HEK293 (cell line): Measurements from ENCODE around the gene CBR1.

Experiments
- BCL11A ChIP-seq: fragments of 450-650 bp; formaldehyde crosslinking; IDR thresholded peaks from 2 replicates; pipeline ENCODE4 v1.5.1; 2016; ENCODE audit warnings: low read depth, missing biosample characterization, missing genetic modification characterization
- CTCF ChIP-seq: fragments of 450-650 bp; formaldehyde crosslinking; IDR thresholded peaks from 2 replicates; pipeline ENCODE4 v1.5.1; 2016; ENCODE audit warnings: missing biosample characterization, missing genetic modification characterization
- YY1 ChIP-seq: fragments of 450-650 bp; formaldehyde crosslinking; IDR thresholded peaks from 2 replicates; pipeline ENCODE4 v1.5.1; 2018; ENCODE audit warnings: missing biosample characterization, missing genetic modification characterization
- ZBTB10 ChIP-seq: fragments of 450-650 bp; formaldehyde crosslinking; IDR thresholded peaks from 2 replicates; pipeline ENCODE4 v1.5.1; 2016; ENCODE audit warnings: missing biosample characterization, missing genetic modification characterization
- ZNF184 ChIP-seq: fragments of 450-650 bp; IDR thresholded peaks from 2 replicates; pipeline ENCODE4 v1.5.1; 2018; ENCODE audit warnings: missing biosample characterization, mild to moderate bottlenecking, missing genetic modification characterization
- ZNF768 ChIP-seq: fragments of 450-650 bp; formaldehyde crosslinking; IDR thresholded peaks from 2 replicates; pipeline ENCODE4 v1.5.1; 2018; ENCODE audit warnings: missing biosample characterization, mild to moderate bottlenecking, missing genetic modification characterization
- ZSCAN23 ChIP-seq: fragments of 450-650 bp; formaldehyde crosslinking; IDR thresholded peaks from 2 replicates; pipeline ENCODE4 v1.5.1; 2016; ENCODE audit warnings: missing biosample characterization, missing genetic modification characterization
- TF ChIP-seq, protein P1 (sequence below): sonication (generic); formaldehyde crosslinking; IDR thresholded peaks from 2 replicates; pipeline ENCODE4 v1.8.1; 2022; ENCODE audit warnings: mild to moderate bottlenecking, moderate library complexity, missing genetic modification reagents
- TF ChIP-seq, protein P2 (sequence below): fragments of 450-650 bp; formaldehyde crosslinking; IDR thresholded peaks from 2 replicates; pipeline ENCODE4 v1.5.1; 2016; ENCODE audit warnings: missing biosample characterization, missing genetic modification characterization, low read depth
- TF ChIP-seq, protein P3 (sequence below): fragments of 450-650 bp; formaldehyde crosslinking; IDR thresholded peaks from 2 replicates; pipeline ENCODE4 v1.5.1; 2017; ENCODE audit warnings: missing biosample characterization, missing genetic modification characterization

GRCh38 chr21:36063375-36064084 lies 6.3 kb upstream of the CBR1 start:
- TF ChIP-seq BCL11A (no peak), CTCF (tag by site-specific recombination) (no peak), ZNF768 (tag by site-specific recombination) (no peak), ZSCAN23 (tag by site-specific recombination) (no peak), ZBTB10 (tag by site-specific recombination) (no peak), ZNF184 (tag by site-specific recombination) (no peak), YY1 (tag by site-specific recombination) (no peak)
- TF ChIP-seq, protein P1, sequence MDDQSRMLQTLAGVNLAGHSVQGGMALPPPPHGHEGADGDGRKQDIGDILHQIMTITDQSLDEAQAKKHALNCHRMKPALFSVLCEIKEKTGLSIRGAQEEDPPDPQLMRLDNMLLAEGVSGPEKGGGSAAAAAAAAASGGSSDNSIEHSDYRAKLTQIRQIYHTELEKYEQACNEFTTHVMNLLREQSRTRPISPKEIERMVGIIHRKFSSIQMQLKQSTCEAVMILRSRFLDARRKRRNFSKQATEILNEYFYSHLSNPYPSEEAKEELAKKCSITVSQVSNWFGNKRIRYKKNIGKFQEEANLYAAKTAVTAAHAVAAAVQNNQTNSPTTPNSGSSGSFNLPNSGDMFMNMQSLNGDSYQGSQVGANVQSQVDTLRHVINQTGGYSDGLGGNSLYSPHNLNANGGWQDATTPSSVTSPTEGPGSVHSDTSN, result no peak
- TF ChIP-seq, protein P2, sequence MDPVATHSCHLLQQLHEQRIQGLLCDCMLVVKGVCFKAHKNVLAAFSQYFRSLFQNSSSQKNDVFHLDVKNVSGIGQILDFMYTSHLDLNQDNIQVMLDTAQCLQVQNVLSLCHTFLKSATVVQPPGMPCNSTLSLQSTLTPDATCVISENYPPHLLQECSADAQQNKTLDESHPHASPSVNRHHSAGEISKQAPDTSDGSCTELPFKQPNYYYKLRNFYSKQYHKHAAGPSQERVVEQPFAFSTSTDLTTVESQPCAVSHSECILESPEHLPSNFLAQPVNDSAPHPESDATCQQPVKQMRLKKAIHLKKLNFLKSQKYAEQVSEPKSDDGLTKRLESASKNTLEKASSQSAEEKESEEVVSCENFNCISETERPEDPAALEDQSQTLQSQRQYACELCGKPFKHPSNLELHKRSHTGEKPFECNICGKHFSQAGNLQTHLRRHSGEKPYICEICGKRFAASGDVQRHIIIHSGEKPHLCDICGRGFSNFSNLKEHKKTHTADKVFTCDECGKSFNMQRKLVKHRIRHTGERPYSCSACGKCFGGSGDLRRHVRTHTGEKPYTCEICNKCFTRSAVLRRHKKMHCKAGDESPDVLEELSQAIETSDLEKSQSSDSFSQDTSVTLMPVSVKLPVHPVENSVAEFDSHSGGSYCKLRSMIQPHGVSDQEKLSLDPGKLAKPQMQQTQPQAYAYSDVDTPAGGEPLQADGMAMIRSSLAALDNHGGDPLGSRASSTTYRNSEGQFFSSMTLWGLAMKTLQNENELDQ (tag by site-specific recombination), result no peak
- TF ChIP-seq, protein P3, sequence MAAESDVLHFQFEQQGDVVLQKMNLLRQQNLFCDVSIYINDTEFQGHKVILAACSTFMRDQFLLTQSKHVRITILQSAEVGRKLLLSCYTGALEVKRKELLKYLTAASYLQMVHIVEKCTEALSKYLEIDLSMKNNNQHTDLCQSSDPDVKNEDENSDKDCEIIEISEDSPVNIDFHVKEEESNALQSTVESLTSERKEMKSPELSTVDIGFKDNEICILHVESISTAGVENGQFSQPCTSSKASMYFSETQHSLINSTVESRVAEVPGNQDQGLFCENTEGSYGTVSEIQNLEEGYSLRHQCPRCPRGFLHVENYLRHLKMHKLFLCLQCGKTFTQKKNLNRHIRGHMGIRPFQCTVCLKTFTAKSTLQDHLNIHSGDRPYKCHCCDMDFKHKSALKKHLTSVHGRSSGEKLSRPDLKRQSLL (tag by site-specific recombination), result no peak
